GM12875 (cell line): Measurements from ENCODE around the gene PRSS27.
A peak's percentile ranks its signal among the peaks of the same experiment; 100 is the strongest.

Experiments
- H3K4me3 ChIP-seq: one replicate; pipeline ENCODE4 v1.5.1; 2011; ENCODE audit warnings: low read depth, low read length, control low read depth
- CTCF ChIP-seq: IDR thresholded peaks from 2 replicates; pipeline ENCODE4 v1.5.1; 2011; ENCODE audit warnings: low read depth, mild to moderate bottlenecking, control low read depth, inconsistent platforms, low read length, moderate library complexity, borderline replicate concordance; ENCODE audit not compliant: insufficient read depth

The PRSS27 gene

GRCh38 chr16:2752035-2752849, 32.2 kb upstream of the PRSS27 start, which contains the start of gene SRRM2:
Gene SRRM2 (plus strand): TSS chr16:2752638. CDS start chr16:2756365, 3,727 bp downstream.
- H3K4me3 ChIP-seq, result peak within 1 kb of the TSS; percentile 71
- no peak for TF ChIP-seq CTCF

GRCh38 chr16:2751577-2752034, 31.6 kb upstream of the PRSS27 start:
- no peak for TF ChIP-seq CTCF
- H3K4me3 ChIP-seq, result peak overlapping the region; percentile 71

DNA sequence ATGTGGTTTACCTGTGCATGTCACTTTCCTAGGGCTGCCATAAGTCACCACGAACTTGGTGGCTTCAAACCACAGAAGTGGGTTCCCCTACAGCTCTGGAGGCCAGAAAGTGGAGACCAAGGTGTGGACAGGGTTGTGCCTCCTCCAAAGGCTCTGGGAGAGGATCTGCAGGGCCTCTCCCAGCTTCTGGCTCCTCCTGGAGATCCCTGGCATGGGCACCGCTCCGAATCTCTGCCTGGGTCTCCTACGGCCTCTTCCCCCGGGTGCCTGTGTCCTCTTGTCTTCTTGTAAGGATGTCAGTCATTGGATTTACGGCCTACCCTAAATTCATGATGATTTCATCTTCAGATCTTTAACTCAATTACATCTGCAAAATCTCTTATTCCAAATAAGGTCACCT, 29.9 kb upstream of the PRSS27 start:
- H3K4me3 ChIP-seq, result no peak overlapping the region
- no peak for TF ChIP-seq CTCF

GRCh38 chr16:2749476-2749875, 29.5 kb upstream of the PRSS27 start:
- no peak for TF ChIP-seq CTCF
- no peak overlapping the region for H3K4me3 ChIP-seq

DNA sequence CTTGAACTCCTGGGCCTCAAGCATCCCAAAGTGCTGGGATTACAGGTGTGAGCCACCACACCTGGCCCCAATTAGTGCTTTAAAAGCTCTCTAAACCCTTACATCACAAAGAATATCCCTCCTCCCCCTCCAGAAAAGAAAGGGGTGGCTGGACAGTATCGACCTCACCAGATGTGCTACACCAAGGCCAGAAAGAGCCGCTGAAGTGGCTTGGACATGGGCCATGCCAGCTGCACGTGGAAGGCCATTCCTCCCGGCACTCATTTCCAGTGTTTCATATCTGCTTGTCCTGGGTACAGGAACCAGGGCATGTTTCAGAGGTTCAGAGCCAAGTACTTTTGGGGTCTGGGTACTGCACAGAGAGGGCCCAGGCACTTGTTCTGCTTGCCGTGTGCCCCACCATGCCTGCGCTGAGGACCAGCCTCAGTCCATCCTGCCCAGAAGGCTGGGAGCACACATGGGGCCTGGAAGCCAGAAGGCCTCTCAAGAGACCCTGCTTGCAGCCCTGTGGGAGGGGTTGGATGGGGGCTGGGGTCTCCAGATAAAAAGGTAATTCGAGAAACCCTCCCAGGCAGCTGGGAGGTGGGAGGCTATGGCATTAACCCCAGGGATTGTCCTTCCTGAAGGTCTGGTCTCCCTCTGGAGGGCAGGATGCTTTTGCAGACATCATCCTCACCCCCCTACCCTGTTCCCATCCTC, 28.9 kb upstream of the PRSS27 start:
- no peak for TF ChIP-seq CTCF

GRCh38 chr16:2745961-2746360, 25.9 kb upstream of the PRSS27 start:
- no peak for TF ChIP-seq CTCF
- no peak overlapping the region for H3K4me3 ChIP-seq

More for the DNA sequence above, 28.9 kb upstream of the PRSS27 start:
- H3K4me3 ChIP-seq, result no peak overlapping the region
